Calu3 (cell line): ENCODE data around the gene GSTA2. TPM values are rescaled to one million over a fixed set of nuclear protein-coding genes. Genes with fewer than 3 reads are reported as not detected.

Experiments used
- BruUV-seq: library from RNA; stranded (reverse); fragments of 400-500 nt; replicated peaks from 2 replicates; lab custom pipeline; 2021; lab: Mats Ljungman, UMichigan
- CTCF ChIA-PET: fragments of 300-600 bp; sonication (Branson Sonifier 250); formaldehyde crosslinking; loops from one replicate; lab custom pipeline; 2022; ENCODE audit warnings: antibody characterized with exemption; lab: Charles Lee
- DNase-seq: peaks from one replicate; pipeline ENCODE4 v3.0.0; 2022
- H3K27ac Mint-ChIP-seq: one replicate; pipeline ENCODE4 v1.8.0; 2022; ENCODE audit warnings: mixed read lengths; ENCODE audit not compliant: unreplicated experiment
- H3K27me3 Mint-ChIP-seq: one replicate; pipeline ENCODE4 v1.8.0; 2022; ENCODE audit warnings: mixed read lengths; ENCODE audit not compliant: unreplicated experiment
- H3K36me3 Mint-ChIP-seq: one replicate; pipeline ENCODE4 v1.8.0; 2022; ENCODE audit warnings: mild to moderate bottlenecking, moderate library complexity, mixed read lengths; ENCODE audit not compliant: insufficient read depth, unreplicated experiment
- H3K4me1 Mint-ChIP-seq: one replicate; pipeline ENCODE4 v1.8.0; 2022; ENCODE audit warnings: mild to moderate bottlenecking, low read depth, mixed read lengths; ENCODE audit not compliant: unreplicated experiment
- H3K4me3 Mint-ChIP-seq: one replicate; pipeline ENCODE4 v1.8.0; 2022; ENCODE audit warnings: mild to moderate bottlenecking, low read depth, moderate library complexity, mixed read lengths; ENCODE audit not compliant: unreplicated experiment
- H3K9me3 Mint-ChIP-seq: one replicate; pipeline ENCODE4 v1.8.0; 2022; ENCODE audit warnings: low read depth, mixed read lengths; ENCODE audit not compliant: unreplicated experiment
- intact Hi-C: fragments of 100-400 bp; cut with micrococcal nuclease; formaldehyde crosslinking; loops from one replicate; pipeline ENCODE4 v1.10.0; 2022; ENCODE audit not compliant: unreplicated experiment
- total RNA-seq: library from RNA; stranded (reverse); gene quantifications from 2 replicates; pipeline ENCODE4 v1.2.3, GENCODE V29; 2022
- TF ChIP-seq, protein P1 (sequence below): fragments of 200-600 bp; IDR thresholded peaks from one replicate; pipeline ENCODE4 v1.8.0; 2022; ENCODE audit warnings: antibody characterized with exemption; ENCODE audit not compliant: unreplicated experiment

GSTA2 gene
- total RNA-seq, 1 experiment from 2014 or later: not detected

DNA sequence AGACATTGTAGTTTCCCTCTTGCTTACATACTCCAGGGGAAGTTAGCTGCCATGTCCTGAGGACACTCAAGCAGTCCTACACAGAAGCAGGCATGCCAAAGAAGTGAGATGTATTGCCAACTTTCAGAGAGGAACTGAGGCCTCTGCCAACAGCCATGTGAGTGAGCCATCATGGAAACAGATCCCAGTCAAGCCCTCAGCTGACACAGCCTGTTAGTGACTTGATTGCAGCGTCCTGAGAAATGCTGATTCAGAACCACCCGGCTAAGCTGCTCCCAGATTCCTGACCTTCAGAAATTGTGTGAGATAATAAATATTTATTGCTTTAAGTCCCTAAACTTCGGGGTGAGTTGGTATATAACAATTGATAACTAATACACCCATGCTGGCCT is 38.1 kb downstream of the GSTA2 start:
- H3K4me3 Mint-ChIP-seq: no peak overlapping the region
- DNase-seq: no peak
- BruUV-seq: no TSS peak
- H3K4me1 Mint-ChIP-seq: peaks cover 23% of the 10 kb centered on the region
- TF ChIP-seq, protein P1, sequence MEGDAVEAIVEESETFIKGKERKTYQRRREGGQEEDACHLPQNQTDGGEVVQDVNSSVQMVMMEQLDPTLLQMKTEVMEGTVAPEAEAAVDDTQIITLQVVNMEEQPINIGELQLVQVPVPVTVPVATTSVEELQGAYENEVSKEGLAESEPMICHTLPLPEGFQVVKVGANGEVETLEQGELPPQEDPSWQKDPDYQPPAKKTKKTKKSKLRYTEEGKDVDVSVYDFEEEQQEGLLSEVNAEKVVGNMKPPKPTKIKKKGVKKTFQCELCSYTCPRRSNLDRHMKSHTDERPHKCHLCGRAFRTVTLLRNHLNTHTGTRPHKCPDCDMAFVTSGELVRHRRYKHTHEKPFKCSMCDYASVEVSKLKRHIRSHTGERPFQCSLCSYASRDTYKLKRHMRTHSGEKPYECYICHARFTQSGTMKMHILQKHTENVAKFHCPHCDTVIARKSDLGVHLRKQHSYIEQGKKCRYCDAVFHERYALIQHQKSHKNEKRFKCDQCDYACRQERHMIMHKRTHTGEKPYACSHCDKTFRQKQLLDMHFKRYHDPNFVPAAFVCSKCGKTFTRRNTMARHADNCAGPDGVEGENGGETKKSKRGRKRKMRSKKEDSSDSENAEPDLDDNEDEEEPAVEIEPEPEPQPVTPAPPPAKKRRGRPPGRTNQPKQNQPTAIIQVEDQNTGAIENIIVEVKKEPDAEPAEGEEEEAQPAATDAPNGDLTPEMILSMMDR: no peak
- intact Hi-C loops: loop anchor here (2.0 to 10.0 kb wide), 3 partner anchors 76 to 270 kb away; partner anchors contain the start of gene GSTA4
- CTCF ChIA-PET: interaction anchor here (0.6 to 1.3 kb wide), 2 partner anchors 79 to 270 kb away, joined by 3 read pairs; partner anchors contain the start of genes GSTA1 and GSTA4
- peaks cover 5% of the 10 kb centered on the region for H3K36me3 Mint-ChIP-seq
- H3K27me3 Mint-ChIP-seq: no peaks in the 10 kb centered on the region
- H3K27ac Mint-ChIP-seq: peak overlapping the region; percentile 17
- H3K9me3 Mint-ChIP-seq: no peaks in the 10 kb centered on the region

- intact Hi-C loops: loop anchor here (2.0 to 10.0 kb wide), 3 partner anchors 76 to 270 kb away; partner anchors contain the start of gene GSTA4
- Mint-ChIP-seq H3K36me3 (peaks cover 5% of the 10 kb centered on the region), H3K4me1 (peaks cover 23% of the 10 kb centered on the region), H3K27ac (no peak overlapping the region), H3K4me3 (no peak overlapping the region), H3K27me3 (no peaks in the 10 kb centered on the region), H3K9me3 (no peaks in the 10 kb centered on the region)
- CTCF ChIA-PET: interaction anchor here (0.6 to 1.3 kb wide), 2 partner anchors 79 to 271 kb away, joined by 3 read pairs; partner anchors contain the start of genes GSTA1 and GSTA4
- DNase-seq: peak; percentile 78
- BruUV-seq: no TSS peak
- TF ChIP-seq, protein P1: peak; percentile 66
Measured at GRCh38 chr6:52724406-52725121, 38.7 kb downstream of the GSTA2 start.

GRCh38 chr6:52724042-52724405 is 39.3 kb downstream of the GSTA2 start:
- TF ChIP-seq, protein P1: no peak
- no peaks in the 10 kb centered on the region for H3K27me3 Mint-ChIP-seq
- CTCF ChIA-PET: interaction anchor here (1.3 kb wide), 1 partner anchor 80 kb away, joined by 3 read pairs; the partner anchor contains the start of gene GSTA1
- H3K4me1 Mint-ChIP-seq: peaks cover 23% of the 10 kb centered on the region
- no peak overlapping the region for H3K27ac Mint-ChIP-seq
- H3K36me3 Mint-ChIP-seq: peaks cover 5% of the 10 kb centered on the region
- H3K9me3 Mint-ChIP-seq: no peaks in the 10 kb centered on the region
- no peak for DNase-seq
- no peak overlapping the region for H3K4me3 Mint-ChIP-seq
- BruUV-seq: no TSS peak
- intact Hi-C loops: loop anchor here (2.0 to 10.0 kb wide), 3 partner anchors 77 to 271 kb away; partner anchors contain the start of gene GSTA4

- BruUV-seq: no TSS peak
- CTCF ChIA-PET: no interaction called here
- TF ChIP-seq, protein P1: no peak
- Mint-ChIP-seq H3K36me3 (no peaks in the 10 kb centered on the region), H3K27me3 (peaks cover 13% of the 10 kb centered on the region), H3K27ac (no peak overlapping the region), H3K9me3 (no peaks in the 10 kb centered on the region), H3K4me1 (peaks cover 16% of the 10 kb centered on the region), H3K4me3 (no peak overlapping the region)
- intact Hi-C loops: loop anchor here (10.0 kb wide), 2 partner anchors 164 to 274 kb away; partner anchors contain the start of gene GSTA4
- no peak for DNase-seq
Measured at GRCh38 chr6:52720321-52720720, 43.0 kb downstream of the GSTA2 start.
